Nephron (organoid): ENCODE measurements around the gene TMEM236.

Source experiments
- H3K27ac Mint-ChIP-seq, 3 experiments: 2 replicates each; pipeline ENCODE4 v1.8.0; 2020; ENCODE audit warnings: mixed read lengths in 3 of 3, mild to moderate bottlenecking in 2 of 3, moderate library complexity in 1 of 3
- H3K27me3 Mint-ChIP-seq: 2 replicates; pipeline ENCODE4 v1.8.0; 2021; ENCODE audit warnings: low read depth, mild to moderate bottlenecking, moderate library complexity, mixed read lengths
- H3K36me3 Mint-ChIP-seq: 2 replicates; pipeline ENCODE4 v1.8.0; 2020; ENCODE audit warnings: low read depth, mixed read lengths
- H3K4me1 Mint-ChIP-seq: 2 replicates; pipeline ENCODE4 v1.8.0; 2020; ENCODE audit warnings: mixed read lengths
- H3K4me3 Mint-ChIP-seq, 3 experiments: 2 replicates each; pipeline ENCODE4 v1.8.0; 2020; ENCODE audit warnings: mild to moderate bottlenecking in 3 of 3, mixed read lengths in 3 of 3, moderate library complexity in 2 of 3
- H3K9me3 Mint-ChIP-seq: 2 replicates; pipeline ENCODE4 v1.8.0; 2020; ENCODE audit warnings: mixed read lengths
- TF ChIP-seq, protein P1 (sequence below), 3 experiments: fragments of 200-600 bp; sonication (generic); IDR thresholded peaks; one replicate each; pipeline ENCODE4 v1.5.0; 2021; ENCODE audit warnings: antibody characterized with exemption in 3 of 3; ENCODE audit not compliant: unreplicated experiment in 3 of 3

Gene TMEM236

DNA sequence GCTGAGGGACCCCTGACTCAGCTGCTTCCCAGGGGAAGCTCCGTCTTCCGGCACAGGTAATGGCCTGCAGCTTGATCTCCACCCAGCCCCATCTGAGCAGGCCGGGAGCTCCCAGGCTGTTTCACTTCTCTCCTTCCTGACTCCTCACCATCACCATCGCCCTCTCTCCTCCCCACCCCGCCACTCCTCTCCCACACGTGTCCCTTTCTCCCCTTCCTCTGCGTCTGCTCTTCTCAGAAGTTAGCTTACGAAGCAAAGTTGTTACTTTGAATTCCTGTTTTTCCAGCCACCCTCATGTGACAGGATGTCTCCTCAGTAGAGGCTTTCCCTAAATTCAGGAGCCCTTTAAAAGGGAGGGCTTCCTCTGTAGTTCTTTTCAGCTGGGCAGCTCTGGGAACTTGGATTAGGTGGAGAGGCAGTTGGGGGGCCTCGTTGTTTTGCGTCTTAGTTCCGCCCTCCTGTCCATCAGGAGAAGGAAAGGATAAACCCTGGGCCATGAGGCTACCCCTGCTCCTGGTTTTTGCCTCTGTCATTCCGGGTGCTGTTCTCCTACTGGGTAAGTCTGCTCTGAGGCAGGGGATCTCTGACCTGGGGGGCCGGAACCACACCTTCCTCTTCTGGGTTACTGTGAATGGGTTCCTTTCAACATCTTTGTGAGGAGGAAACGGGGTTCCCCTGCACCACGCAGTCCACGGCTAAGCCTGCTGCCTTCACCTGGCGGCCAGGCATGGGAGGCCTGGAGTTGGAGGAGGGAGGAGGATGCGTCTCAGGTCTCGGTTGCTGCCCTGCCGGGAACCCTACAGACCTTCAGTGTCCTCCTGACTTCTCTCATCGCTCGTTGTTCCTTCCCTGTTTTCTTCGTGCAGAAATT lies 57.2 kb downstream of the TMEM236 start, which contains the start of gene MRC1:
Gene MRC1 (plus strand): TSS at position 378 of the 871 bp plus-strand sequence. CDS start 118 bp downstream, at position 496.
- no peaks in the 10 kb centered on the region for H3K4me1 Mint-ChIP-seq
- H3K27ac Mint-ChIP-seq = no peak within 1 kb of the TSS
- H3K9me3 Mint-ChIP-seq = no peaks in the 10 kb centered on the region
- no peak within 1 kb of the TSS for H3K4me3 Mint-ChIP-seq
- peaks cover 7% of the 10 kb centered on the region for H3K27me3 Mint-ChIP-seq
- TF ChIP-seq, protein P1, sequence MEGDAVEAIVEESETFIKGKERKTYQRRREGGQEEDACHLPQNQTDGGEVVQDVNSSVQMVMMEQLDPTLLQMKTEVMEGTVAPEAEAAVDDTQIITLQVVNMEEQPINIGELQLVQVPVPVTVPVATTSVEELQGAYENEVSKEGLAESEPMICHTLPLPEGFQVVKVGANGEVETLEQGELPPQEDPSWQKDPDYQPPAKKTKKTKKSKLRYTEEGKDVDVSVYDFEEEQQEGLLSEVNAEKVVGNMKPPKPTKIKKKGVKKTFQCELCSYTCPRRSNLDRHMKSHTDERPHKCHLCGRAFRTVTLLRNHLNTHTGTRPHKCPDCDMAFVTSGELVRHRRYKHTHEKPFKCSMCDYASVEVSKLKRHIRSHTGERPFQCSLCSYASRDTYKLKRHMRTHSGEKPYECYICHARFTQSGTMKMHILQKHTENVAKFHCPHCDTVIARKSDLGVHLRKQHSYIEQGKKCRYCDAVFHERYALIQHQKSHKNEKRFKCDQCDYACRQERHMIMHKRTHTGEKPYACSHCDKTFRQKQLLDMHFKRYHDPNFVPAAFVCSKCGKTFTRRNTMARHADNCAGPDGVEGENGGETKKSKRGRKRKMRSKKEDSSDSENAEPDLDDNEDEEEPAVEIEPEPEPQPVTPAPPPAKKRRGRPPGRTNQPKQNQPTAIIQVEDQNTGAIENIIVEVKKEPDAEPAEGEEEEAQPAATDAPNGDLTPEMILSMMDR (IDR thresholded peaks at IDR 0.05; ENCODE audit: unreplicated experiment in 3 of 3) = no peak
- no peaks in the 10 kb centered on the region for H3K36me3 Mint-ChIP-seq

DNA sequence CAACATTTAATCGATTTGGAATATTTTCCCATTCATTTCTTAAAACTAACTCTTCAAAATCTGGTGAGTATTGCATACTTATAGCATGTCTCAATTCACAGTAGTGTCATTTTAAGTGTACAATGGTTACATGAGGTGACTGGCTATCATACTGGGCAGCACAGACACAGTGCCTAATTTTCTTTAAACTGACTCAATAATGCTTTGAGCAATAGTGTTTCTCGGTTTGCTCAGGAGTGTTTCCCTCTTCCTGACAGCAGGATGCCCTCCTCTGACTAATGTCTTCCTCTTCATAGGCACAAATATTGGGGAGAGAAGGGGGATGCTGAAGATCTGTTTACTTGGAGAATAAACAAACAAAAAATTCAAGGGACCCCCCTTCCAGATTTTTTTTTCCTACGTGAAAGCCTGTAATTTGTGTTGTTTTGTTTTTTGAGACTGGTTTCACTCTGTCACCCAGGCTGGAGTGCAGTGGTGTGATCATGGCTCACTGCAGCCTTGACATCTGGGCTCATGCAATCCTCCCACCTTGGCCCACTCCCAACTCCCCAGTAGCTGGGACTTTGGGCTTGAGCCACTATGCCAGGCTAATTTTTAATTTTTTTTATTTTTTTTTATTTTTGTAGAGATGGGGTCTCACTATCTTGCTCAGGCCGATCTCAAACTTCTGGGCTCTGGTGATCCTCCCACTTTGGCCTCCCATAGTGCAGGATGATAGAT lies 59.3 kb downstream of the TMEM236 start:
- no peak overlapping the region for H3K27ac Mint-ChIP-seq
- H3K36me3 Mint-ChIP-seq = no peaks in the 10 kb centered on the region
- no peak overlapping the region for H3K4me3 Mint-ChIP-seq
- TF ChIP-seq, protein P1 (IDR thresholded peaks at IDR 0.05; ENCODE audit: unreplicated experiment in 3 of 3) = no peak
- H3K4me1 Mint-ChIP-seq = no peaks in the 10 kb centered on the region
- H3K27me3 Mint-ChIP-seq = peaks cover 7% of the 10 kb centered on the region
- no peaks in the 10 kb centered on the region for H3K9me3 Mint-ChIP-seq

DNA sequence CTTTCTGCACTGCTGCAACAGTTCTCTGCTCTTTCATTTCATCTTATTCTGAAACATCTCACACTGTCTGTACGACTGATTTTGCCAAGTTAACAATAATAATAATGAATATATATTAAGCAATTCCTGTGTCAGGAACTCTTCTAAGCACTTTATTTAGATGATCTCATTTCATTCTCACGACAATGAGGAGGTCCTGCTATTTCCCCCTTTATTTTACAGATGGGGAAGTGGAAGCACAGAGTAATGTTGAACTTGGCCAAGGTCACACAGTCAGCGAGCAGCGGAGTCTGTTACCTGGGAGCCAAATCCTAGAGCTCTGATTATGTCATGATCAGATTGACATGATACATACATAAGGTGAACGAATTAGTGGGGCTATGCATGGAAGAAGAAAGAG lies 63.0 kb downstream of the TMEM236 start:
- Mint-ChIP-seq H3K9me3 (no peaks in the 10 kb centered on the region), H3K27ac (no peak overlapping the region), H3K4me3 (no peak overlapping the region), H3K27me3 (no peaks in the 10 kb centered on the region), H3K4me1 (no peaks in the 10 kb centered on the region), H3K36me3 (no peaks in the 10 kb centered on the region)
- TF ChIP-seq, protein P1 (IDR thresholded peaks at IDR 0.05; ENCODE audit: unreplicated experiment in 3 of 3) = no peak

DNA sequence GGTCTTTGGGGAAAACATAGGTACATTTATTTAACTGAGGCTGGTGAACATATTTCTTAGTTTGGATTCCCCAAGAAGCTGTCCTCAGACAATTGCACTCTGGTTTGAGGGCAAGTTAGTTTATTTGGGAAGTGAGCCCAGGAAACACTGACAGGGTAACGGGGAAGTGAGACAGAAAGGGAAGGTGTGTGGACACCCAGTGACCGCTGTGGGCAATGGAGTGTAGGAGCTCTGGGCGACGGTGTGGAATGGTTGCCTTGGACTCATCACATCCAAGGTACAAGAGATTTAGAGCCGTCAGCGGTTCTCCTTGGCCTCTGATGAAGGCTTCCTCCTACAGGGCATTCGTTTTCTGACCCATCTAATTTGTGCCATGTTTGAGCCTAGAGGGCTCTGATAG lies 64.2 kb downstream of the TMEM236 start:
- no peaks in the 10 kb centered on the region for H3K36me3 Mint-ChIP-seq
- no peak overlapping the region for H3K4me3 Mint-ChIP-seq
- no peaks in the 10 kb centered on the region for H3K4me1 Mint-ChIP-seq

DNA sequence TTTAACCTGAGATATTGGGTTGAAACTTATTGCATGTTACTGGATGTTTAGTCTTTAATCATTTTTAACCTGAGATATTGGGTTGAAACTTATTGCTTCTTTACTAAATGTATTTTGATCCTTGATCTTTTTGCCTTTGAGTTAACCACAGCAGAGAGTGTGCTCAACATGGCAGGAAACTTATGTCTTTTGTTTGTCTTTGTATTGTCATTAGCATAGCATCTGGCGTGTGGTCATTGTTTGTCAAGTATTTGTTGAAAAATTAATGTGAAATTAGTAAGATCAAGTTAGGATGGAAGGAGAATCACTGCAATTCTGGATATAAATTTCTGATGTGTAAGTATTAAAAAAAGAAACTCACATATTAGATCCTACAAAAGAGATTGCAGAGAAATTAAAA lies 65.3 kb downstream of the TMEM236 start:
- H3K27me3 Mint-ChIP-seq = no peaks in the 10 kb centered on the region
- no peaks in the 10 kb centered on the region for H3K36me3 Mint-ChIP-seq
- no peaks in the 10 kb centered on the region for H3K9me3 Mint-ChIP-seq
- H3K4me3 Mint-ChIP-seq = no peak overlapping the region
- no peaks in the 10 kb centered on the region for H3K4me1 Mint-ChIP-seq
- TF ChIP-seq, protein P1 (IDR thresholded peaks at IDR 0.05; ENCODE audit: unreplicated experiment in 3 of 3) = no peak
- H3K27ac Mint-ChIP-seq = no peak overlapping the region

More for the DNA sequence above, 64.2 kb downstream of the TMEM236 start:
- Mint-ChIP-seq H3K27ac (no peak overlapping the region), H3K27me3 (no peaks in the 10 kb centered on the region), H3K9me3 (no peaks in the 10 kb centered on the region)
- TF ChIP-seq, protein P1 (IDR thresholded peaks at IDR 0.05; ENCODE audit: unreplicated experiment in 3 of 3) = no peak
